Omental fat pad (tissue), 4 donors: Measurements from ENCODE around the gene CERK. TPM values are rescaled to one million over a fixed set of nuclear protein-coding genes. Genes with fewer than 3 reads are reported as not detected.
"Not testable (repeated sequence)": the region's sequence is repeated elsewhere in the genome, so short reads cannot be mapped to it uniquely, and the experiment has no call there.

Source experiments
- ATAC-seq: fragments of 150-250 bp; one replicate; pipeline ENCODE4 v1.9.1; 2016; ENCODE audit warnings: mild to moderate bottlenecking, moderate library complexity; ENCODE audit not compliant: low FRiP score
- DNase-seq: peaks from one replicate; pipeline ENCODE4 v3.0.0-alpha.2; 2019; ENCODE audit warnings: low spot score
- CTCF ChIP-seq, 3 donors: fragments of 450-650 bp; IDR thresholded peaks; one replicate each; pipeline ENCODE4 v1.5.1; 2016 to 2017; ENCODE audit warnings: antibody characterized with exemption in 3 of 3, mild to moderate bottlenecking in 3 of 3, moderate library complexity in 2 of 3
- total RNA-seq, 4 donors: library from RNA; depleted of rRNA; stranded (reverse); fragments of >200 nt; gene quantifications; one replicate each; pipeline ENCODE4 v1.1.0, GENCODE V29; 2016

Gene CERK
- total RNA-seq, 4 donors from 2014 or later: 32.7 to 47.8 (median 39.7) TPM

- TF ChIP-seq CTCF (IDR thresholded peaks at IDR 0.05): no peak
- no peak for ATAC-seq
- no peak for DNase-seq
Measured at GRCh38 chr22:46650078-46650810, 87.8 kb downstream of the CERK start.

DNA sequence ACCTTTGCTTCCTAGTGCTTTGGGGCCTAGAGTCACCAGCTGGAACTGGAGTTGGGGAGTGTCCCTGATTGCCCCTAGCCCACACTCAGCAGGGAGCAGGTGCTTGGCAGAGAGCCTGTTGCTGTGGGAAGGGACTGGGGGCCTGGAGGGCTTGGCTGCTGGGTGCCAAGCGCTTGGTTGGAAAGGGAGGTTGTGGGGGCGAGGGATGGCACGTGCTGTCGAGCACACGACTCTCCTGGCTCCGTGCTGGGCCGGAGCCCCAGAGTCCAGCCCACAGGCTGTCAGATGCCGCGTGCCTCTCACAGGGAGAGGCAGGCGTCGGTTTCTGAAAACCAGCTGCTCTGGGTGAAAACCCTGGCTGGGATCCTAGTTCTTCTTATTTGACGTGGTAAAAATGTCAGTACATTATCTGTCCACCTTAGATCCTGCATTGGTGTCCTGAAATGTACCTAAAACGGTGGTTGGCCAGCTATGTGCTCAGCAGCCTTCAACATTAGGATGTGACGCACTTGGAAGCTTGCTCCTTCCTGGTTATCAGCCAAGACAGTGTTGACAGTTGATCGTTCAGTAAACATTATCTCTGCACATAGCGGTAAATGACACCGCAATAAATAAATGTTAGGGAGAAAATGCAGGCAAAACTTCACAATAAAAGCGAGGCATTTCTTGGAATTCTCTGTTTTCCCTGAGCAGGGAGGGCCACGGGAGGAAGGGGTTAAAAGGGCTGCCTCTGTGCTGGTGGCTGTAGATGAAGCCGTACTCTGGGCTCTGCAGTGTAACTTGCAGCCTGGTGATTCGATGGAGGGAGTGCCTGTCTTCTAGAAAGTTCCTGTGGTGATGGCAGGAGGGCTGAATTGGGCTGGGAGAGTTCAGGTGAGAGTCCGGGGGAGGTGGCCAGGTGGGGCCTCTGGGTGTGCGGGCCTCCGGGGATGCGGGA lies 88.6 kb downstream of the CERK start:
- no peak for TF ChIP-seq CTCF (IDR thresholded peaks at IDR 0.05)
- ATAC-seq (no peak), DNase-seq (no peak)

DNA sequence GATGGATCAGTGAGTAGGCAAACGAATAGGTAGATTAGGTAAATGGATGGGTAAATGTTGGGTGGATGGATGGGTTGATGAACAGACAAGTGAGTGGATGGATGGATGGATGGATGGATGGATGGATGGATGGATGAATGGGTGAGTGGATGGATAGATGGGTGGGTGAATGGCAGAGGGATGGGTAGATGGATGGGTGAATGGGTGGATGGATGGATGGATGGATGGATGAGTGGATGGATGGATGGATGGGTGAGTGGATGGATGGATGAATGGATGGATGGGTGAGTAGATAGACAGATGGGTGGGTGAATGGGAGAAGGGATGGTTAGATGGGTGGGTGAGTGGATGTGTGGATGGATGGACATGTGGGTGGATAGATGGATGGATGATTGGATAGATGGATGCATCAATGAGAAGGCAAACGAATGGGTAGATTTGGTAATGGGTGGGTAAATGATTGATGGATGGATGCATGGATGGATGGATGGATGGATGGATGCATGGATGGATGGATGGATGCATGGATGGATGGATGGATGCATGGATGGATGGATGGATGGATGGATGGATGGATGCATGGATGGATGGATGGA lies 89.7 kb downstream of the CERK start:
- ATAC-seq, DNase-seq: not testable (repeated sequence)

DNA sequence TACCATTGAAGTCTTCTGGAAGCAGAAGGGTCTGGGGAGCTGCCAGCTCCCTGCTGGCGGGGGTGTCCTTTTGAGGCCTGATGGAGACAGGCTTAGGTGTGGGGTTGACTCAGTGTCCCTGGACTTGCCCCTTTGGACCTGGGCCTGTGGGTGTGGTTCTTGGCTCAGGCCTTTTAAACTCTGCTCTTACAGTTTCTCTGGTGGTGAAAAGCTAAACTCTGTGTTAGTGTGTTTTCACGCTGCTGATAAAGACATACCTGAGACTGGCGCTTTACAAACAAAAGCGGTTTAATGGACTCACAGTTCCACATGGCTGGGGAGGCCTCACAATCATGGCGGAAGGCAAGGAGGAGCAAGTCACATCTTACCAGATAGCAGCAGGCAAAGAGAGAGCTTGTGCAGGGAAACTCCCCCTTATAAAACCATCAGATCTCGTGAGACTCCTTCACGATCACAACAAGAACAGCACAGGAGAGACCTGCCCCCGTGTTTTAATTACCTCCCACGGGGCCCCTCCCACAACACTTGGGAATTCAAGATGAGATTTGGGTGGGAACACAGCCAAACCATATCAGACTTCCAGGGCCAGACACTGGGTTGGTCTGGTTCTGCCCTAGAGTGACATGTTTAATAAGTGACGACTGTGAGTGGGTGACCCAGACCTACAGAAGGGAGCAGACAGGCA lies 91.4 kb downstream of the CERK start:
- ATAC-seq (no peak), DNase-seq (no peak)
- no peak for TF ChIP-seq CTCF (IDR thresholded peaks at IDR 0.05)

DNA sequence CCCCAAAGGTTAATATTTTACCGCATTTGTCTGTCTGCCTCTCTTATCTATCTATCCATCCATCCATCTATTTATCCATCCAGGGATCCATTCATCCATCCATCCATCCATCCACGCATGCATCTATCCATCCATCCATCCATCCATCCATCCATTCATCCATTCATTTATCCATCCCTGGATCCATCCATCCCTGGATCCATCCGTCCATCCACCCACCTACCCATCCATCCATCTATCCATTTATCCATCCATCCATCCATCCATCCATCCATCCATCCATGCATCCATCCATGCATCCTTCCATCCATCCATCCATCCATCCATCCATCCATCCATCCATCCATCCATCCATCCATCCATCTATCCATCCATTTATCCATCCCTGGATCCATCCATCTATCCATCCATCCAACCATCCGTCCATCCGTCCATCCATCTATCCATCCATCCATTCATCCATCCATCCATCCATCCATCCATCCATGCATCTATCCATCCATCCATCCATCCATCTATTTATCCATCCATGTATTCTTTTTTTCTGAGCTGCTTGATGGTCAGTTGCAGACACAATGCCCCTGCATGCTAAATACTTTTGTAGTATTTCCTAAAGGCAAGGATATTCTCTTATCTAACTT lies 95.1 kb downstream of the CERK start:
- DNase-seq, ATAC-seq: not testable (repeated sequence)

GRCh38 chr22:46641811-46642266 lies 96.2 kb downstream of the CERK start:
- DNase-seq: no peak
- TF ChIP-seq CTCF (IDR thresholded peaks at IDR 0.05): no peak
- no peak for ATAC-seq

DNA sequence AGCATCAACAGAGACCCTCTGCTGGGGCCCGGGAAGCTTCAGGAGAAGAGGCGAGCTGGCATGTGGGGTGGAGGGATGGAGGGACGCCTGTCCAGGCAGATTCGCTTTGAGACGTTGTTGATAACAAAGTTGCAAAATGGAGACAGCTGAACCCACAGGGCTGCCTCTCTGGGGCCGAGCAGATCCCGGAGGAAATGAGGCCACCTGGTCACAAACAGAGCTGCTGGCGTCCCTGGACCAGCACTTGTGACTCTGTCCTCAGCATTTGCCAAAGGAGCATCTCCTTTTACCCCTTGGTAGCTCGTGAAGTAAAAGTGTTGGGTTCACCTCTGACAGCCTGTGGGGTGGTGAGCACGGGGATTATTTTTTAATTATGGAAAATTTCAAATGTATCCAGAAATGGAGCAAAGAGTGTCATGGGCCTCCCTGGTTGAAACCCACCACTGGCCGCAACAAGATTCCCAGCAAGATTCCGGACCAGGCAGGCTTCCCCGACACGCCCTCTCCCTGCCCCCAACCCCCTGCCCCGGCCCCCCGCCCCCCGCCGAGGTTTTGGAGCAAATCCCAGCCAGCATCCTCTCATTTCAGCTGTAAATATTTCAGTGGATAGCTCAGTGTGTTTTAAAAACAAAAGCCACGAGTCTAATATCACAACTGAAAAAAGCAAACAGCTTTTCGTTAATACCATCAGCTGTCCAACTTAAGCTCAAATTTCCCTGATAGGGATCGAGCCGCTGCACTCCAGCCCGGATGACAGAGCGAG lies 97.6 kb downstream of the CERK start:
- DNase-seq (no peak), ATAC-seq (no peak)
- TF ChIP-seq CTCF (IDR thresholded peaks at IDR 0.05): no peak
